A549 treated with Mapracorat at 1 μM for 4 hours (cell line): ENCODE data around the gene PLCH2. TPM values are rescaled to one million over a fixed set of nuclear protein-coding genes. Genes with fewer than 3 reads are reported as not detected.

ENCODE experiments used
- total RNA-seq: library from RNA; stranded (reverse); fragments of 200-300 nt; extraction: Qiagen RNA extraction; gene quantifications from 5 replicates; pipeline ENCODE4 v1.2.3, GENCODE V29; 2022

The PLCH2 gene
- 0.15 to 0.53 TPM (median 0.30 TPM) in 5 replicates for total RNA-seq

GRCh38 chr1:2476061-2476999 is at the start of gene PLCH2:
PLCH2 (plus strand) TSS chr1:2476289; CDS start chr1:2476589, 300 bp downstream.

GRCh38 chr1:2525920-2526823 is 50.1 kb downstream of the PLCH2 start, which contains the start of gene PANK4:
PANK4 (minus strand) TSS chr1:2526596; CDS start chr1:2526587, 9 bp downstream.

GRCh38 chr1:2529784-2530512 is 53.9 kb downstream of the PLCH2 start, which contains the start of gene HES5:
HES5 (minus strand) TSS chr1:2530263; CDS start chr1:2530164, 99 bp downstream.

Other genes with a start within 250 kb of the PLCH2 start
- gene SKI, start 248.0 kb upstream of the PLCH2 start, total RNA-seq: 18.5 to 28.5 TPM (median 25.0 TPM) in 5 replicates
- 5.3 to 7.1 TPM (median 5.8 TPM) in 5 replicates for gene MORN1, start 84.7 kb upstream of the PLCH2 start, total RNA-seq
- gene RER1, start 84.4 kb upstream of the PLCH2 start, total RNA-seq: 98.5 to 135 TPM (median 120 TPM) in 5 replicates
- gene PEX10, start 63.7 kb upstream of the PLCH2 start, total RNA-seq: 20.0 to 26.3 TPM (median 24.8 TPM) in 5 replicates
- gene PANK4, start 50.3 kb downstream of the PLCH2 start, total RNA-seq: 8.3 to 13.3 TPM (median 10.8 TPM) in 5 replicates
- not detected in 5 replicates for gene HES5, start 54.0 kb downstream of the PLCH2 start, total RNA-seq
- 0.10 to 0.27 TPM (median 0.10 TPM) in 3 of 5 replicates, not detected in the others for gene TNFRSF14, start 80.1 kb downstream of the PLCH2 start, total RNA-seq
- gene PRXL2B, start 110.5 kb downstream of the PLCH2 start, total RNA-seq: 18.9 to 24.6 TPM (median 23.2 TPM) in 5 replicates
- gene MMEL1, start 156.7 kb downstream of the PLCH2 start, total RNA-seq: not detected in 5 replicates